ENCODE measurements around the gene CORO2B.

Gene CORO2B

GRCh38 chr15:68656438-68656739, 77.6 kb downstream of the CORO2B start:
- TF ChIP-seq CTCF (IDR thresholded peaks at IDR 0.05; ENCODE audit: low read depth, low read length): no peak
- no peak for TF ChIP-seq MAX (IDR thresholded peaks at IDR 0.05; ENCODE audit: low read depth, low read length)
- no peak for TF ChIP-seq MYC (IDR thresholded peaks at IDR 0.05; ENCODE audit: low read depth, low read length)
- no peak for TF ChIP-seq POLR2A (IDR thresholded peaks at IDR 0.05; ENCODE audit: extremely low read depth, insufficient read length)
- no peak overlapping the region for H3K4me3 ChIP-seq (ENCODE audit: low read depth, low read length)
- no peak for DNase-seq (ENCODE audit: low read depth)

DNA sequence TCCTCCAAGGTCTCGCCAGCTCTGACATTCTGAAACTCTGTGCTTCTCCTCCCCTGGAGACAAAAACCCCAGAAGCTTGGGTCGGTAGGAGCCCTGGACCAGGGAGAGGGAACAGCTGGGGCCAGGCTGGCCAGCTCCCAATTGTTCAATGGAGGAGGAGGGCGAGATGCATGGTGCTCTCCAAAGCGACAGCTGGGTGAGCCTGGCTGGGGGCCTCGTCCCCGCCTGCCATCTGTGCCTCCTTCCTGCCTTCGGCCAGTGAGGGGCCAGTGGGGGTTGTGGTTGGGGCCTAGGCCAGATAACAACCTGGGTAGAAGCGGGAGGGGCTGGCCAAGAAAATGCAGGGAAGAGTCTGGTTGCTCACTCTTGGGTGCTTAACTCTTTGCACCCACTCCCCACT, 79.4 kb downstream of the CORO2B start:
- H3K4me3 ChIP-seq (ENCODE audit: low read depth, low read length): no peak overlapping the region
- TF ChIP-seq MYC (IDR thresholded peaks at IDR 0.05; ENCODE audit: low read depth, low read length): no peak
- no peak for TF ChIP-seq POLR2A (IDR thresholded peaks at IDR 0.05; ENCODE audit: extremely low read depth, insufficient read length)
- TF ChIP-seq CTCF (IDR thresholded peaks at IDR 0.05; ENCODE audit: low read depth, low read length): no peak
- DNase-seq (ENCODE audit: low read depth): peak; percentile 26

DNA sequence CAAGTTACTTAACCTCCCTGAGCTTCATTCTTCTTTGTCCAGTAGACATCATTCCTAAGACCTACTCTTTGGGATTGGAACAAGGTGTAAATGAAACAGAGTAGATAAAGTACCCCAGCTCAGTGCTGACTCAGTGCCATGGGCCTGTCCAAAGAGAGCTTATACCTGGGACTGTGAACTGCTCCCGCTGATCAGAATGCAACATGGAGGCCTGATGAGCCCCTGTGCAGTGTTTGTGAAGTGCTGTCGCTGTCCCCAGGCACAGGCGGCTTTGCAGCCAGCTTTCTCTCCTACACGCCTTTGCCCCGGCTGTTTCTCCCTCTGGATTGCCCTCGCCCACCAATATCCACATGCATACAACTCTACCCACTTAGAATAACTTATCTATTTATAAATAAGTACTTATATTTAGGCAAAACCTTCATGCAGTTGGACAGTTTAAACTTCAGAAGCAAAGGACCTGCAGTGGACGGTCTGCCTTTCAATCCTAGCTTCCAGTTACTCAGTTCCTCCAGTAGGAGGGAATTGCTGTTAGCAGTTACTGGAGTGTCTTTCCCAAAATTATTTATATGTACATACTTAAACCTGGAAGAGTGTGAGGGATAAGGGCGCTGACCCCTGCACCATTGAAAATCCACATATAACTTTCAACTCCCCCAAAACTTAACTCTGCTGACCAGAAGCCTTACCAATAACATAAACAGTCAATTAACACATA, 80.0 kb downstream of the CORO2B start:
- H3K4me3 ChIP-seq (ENCODE audit: low read depth, low read length): no peak overlapping the region
- no peak for DNase-seq (ENCODE audit: low read depth)
- no peak for TF ChIP-seq MAX (IDR thresholded peaks at IDR 0.05; ENCODE audit: low read depth, low read length)
- TF ChIP-seq MYC (IDR thresholded peaks at IDR 0.05; ENCODE audit: low read depth, low read length): no peak
- no peak for TF ChIP-seq CTCF (IDR thresholded peaks at IDR 0.05; ENCODE audit: low read depth, low read length)
- no peak for TF ChIP-seq POLR2A (IDR thresholded peaks at IDR 0.05; ENCODE audit: extremely low read depth, insufficient read length)

- TF ChIP-seq MYC (IDR thresholded peaks at IDR 0.05; ENCODE audit: low read depth, low read length): no peak
- TF ChIP-seq MAX (IDR thresholded peaks at IDR 0.05; ENCODE audit: low read depth, low read length): no peak
- no peak for TF ChIP-seq POLR2A (IDR thresholded peaks at IDR 0.05; ENCODE audit: extremely low read depth, insufficient read length)
- no peak for TF ChIP-seq CTCF (IDR thresholded peaks at IDR 0.05; ENCODE audit: low read depth, low read length)
- DNase-seq (ENCODE audit: low read depth): no peak
- H3K4me3 ChIP-seq (ENCODE audit: low read depth, low read length): no peak overlapping the region
Observed at GRCh38 chr15:68663526-68663925, 84.7 kb downstream of the CORO2B start.

DNA sequence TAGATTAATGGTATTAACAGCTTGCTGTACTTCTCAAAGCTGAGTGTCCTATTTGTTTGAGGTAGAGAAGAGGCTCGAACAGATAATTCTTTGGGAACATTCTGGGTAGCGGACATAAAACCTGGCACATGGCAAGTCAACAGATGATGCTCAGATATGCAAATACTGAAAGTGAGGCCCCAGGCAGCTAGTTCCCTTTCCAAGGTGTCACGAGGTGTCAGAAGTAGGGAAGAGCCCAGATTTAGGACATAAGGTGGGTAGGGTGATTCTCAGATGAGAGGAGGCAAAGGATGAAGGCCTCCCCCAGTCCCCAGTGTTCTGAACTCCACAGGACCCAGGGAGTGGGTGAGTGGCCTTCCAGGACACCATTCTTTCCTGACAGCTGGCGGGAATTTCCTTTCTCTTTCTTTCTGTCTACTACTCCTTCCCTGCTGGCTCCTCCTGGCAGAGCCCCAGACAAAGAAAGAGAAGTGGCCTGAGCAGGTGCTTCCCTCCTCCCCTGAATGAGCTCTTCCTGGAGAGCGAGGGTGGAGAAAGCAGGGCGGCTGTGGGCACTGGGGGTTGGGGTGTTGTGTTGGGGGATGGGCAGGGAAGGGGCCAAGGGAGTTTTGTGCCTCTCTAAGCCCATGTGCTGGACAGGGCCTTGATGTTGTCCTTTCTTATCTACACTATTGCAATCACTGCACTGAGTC, 87.5 kb downstream of the CORO2B start:
- H3K4me3 ChIP-seq (ENCODE audit: low read depth, low read length): no peak overlapping the region
- DNase-seq (ENCODE audit: low read depth): no peak
- no peak for TF ChIP-seq MAX (IDR thresholded peaks at IDR 0.05; ENCODE audit: low read depth, low read length)
- TF ChIP-seq CTCF (IDR thresholded peaks at IDR 0.05; ENCODE audit: low read depth, low read length): no peak
- TF ChIP-seq MYC (IDR thresholded peaks at IDR 0.05; ENCODE audit: low read depth, low read length): no peak
- TF ChIP-seq POLR2A (IDR thresholded peaks at IDR 0.05; ENCODE audit: extremely low read depth, insufficient read length): no peak
